Spleen (tissue), 11 donors: ENCODE measurements around the gene STK39. TPM values are rescaled to one million over a fixed set of nuclear protein-coding genes. Genes with fewer than 3 reads are reported as not detected.

Experiments
- DNase-seq: peaks from one replicate; pipeline ENCODE4 v3.0.0-alpha.2; 2020
- H3K27ac ChIP-seq, 8 donors: fragments of 200-600 bp; sonication (generic) in 7 of 8; 1 replicate in 4 of 8; 2 replicates in 4 of 8; pipeline versions ENCODE4 v1.5.0 to v1.8.0; 2016 to 2021; ENCODE audit warnings: inconsistent platforms in 4 of 8, mild to moderate bottlenecking in 4 of 8, moderate library complexity in 1 of 8
- H3K27me3 ChIP-seq, 7 donors: fragments of 200-600 bp; sonication (generic) in 6 of 7; replicated peaks in 1 of 7; 1 replicate in 4 of 7; 2 replicates in 3 of 7; pipeline versions ENCODE4 v1.5.0 to v1.8.0; 2016 to 2021; ENCODE audit warnings: inconsistent platforms in 3 of 7, mild to moderate bottlenecking in 1 of 7
- H3K36me3 ChIP-seq, 6 donors: fragments of 200-600 bp; sonication (generic) in 5 of 6; 1 replicate in 4 of 6; 2 replicates in 2 of 6; pipeline versions ENCODE4 v1.5.0 to v1.8.0; 2016 to 2021; ENCODE audit warnings: inconsistent platforms in 2 of 6
- H3K4me1 ChIP-seq, 6 donors: fragments of 200-600 bp; sonication (generic) in 5 of 6; 1 replicate in 3 of 6; 2 replicates in 3 of 6; pipeline versions ENCODE4 v1.5.0 to v1.8.0; 2016 to 2021; ENCODE audit warnings: inconsistent platforms in 3 of 6
- H3K4me3 ChIP-seq, 8 donors: fragments of 200-600 bp; sonication (generic) in 7 of 8; 1 replicate in 4 of 8; 2 replicates in 4 of 8; pipeline versions ENCODE4 v1.5.0 to v1.8.0; 2016 to 2021; ENCODE audit warnings: inconsistent platforms in 4 of 8, mild to moderate bottlenecking in 4 of 8, moderate library complexity in 2 of 8
- H3K9me3 ChIP-seq, 8 donors: fragments of 200-600 bp; sonication (generic) in 7 of 8; 1 replicate in 4 of 8; 2 replicates in 4 of 8; pipeline versions ENCODE4 v1.5.0 to v1.8.0; 2016 to 2021; ENCODE audit warnings: inconsistent platforms in 4 of 8
- CTCF ChIP-seq, 11 experiments: fragments of 200-600 bp in 7 of 11; fragments of 450-650 bp in 4 of 11; sonication (generic) in 4 of 11; IDR thresholded peaks in 8 of 11; conservative IDR thresholded peaks in 3 of 11; 1 replicate in 7 of 11; 2 replicates in 4 of 11; pipeline versions ENCODE4 v1.4.0 to v1.8.0; 2016 to 2021; ENCODE audit warnings: antibody characterized with exemption in 11 of 11, inconsistent platforms in 4 of 11, mild to moderate bottlenecking in 1 of 11
- POLR2A ChIP-seq, 3 donors: fragments of 450-650 bp; IDR thresholded peaks; one replicate each; pipeline ENCODE4 v1.5.1; 2017; ENCODE audit warnings: antibody characterized with exemption in 3 of 3, mild to moderate bottlenecking in 1 of 3
- POLR2AphosphoS5 ChIP-seq, 3 donors: sonication (generic); formaldehyde crosslinking; IDR thresholded peaks; one replicate each; pipeline ENCODE4 v1.5.1; 2017; ENCODE audit warnings: antibody characterized with exemption in 3 of 3
- WGBS, 5 donors: extraction: QIAGEN DNeasy Blood & Tissue Kit in 3 of 5; methylation state at CpG; one replicate each; pipeline versions ENCODE4 v1.1.5 to v1.1.7; 2013 to 2018; 5-methylcytosine and 5-hydroxymethylcytosine counted together
- intact Hi-C: fragments of 100-400 bp; cut with DNase I; formaldehyde crosslinking; loops from one replicate; pipeline ENCODE4 v1.15.0; 2023; ENCODE audit warnings: low total_unique reads
- polyA plus RNA-seq, 3 donors: library from polyadenylated mRNA; stranded (reverse); fragments of 200-250 nt; gene quantifications; one replicate each; pipeline ENCODE4 v1.2.1, GENCODE V29; 2013
- total RNA-seq, 7 donors: library from RNA; depleted of rRNA in 3 of 7; stranded (reverse); fragments of >200 nt in 3 of 7; fragmentation: NEBNext Ultra II Directional in 4 of 7; extraction: Animal tissue kit (Norgen Biotek cat#: 25700) in 4 of 7; gene quantifications; one replicate each; pipeline versions ENCODE4 v1.1.0 to v1.2.1, GENCODE V29; 2016 to 2021
- donor health status: healthy with polysubstance abuse.
- donor health status: DM: no; HTN: no; CAD: no; lungs with moderate emphysema.
- donor health status: DM: no; HTN: no; CAD: no.
- donor health status: Bipolar disorder and iron deficiency.
- donor health status: healthy.
- donor health status: DM: no; HTN: no; CAD: no.
- donor health status: DM: yes; HTN: yes; CAD: no.

STK39 gene
- total and polyA plus RNA-seq, 10 donors: 8.6 to 17.8 (median 11.0) TPM

- H3K36me3 ChIP-seq: peaks cover 0 to 15% (median 0%) of the 10 kb centered on the region in 6 donors
- intact Hi-C loops: no loop called here
- H3K27ac ChIP-seq: no peak overlapping the region
- WGBS, 5 donors: 91 to 99% (median 97%) methylated on average over 3 of the region's 3 CpGs
- no peak overlapping the region for H3K4me3 ChIP-seq
- H3K4me1 ChIP-seq: no peaks in the 10 kb centered on the region
- no peak for DNase-seq
- H3K27me3 ChIP-seq: no peaks in the 10 kb centered on the region
- TF ChIP-seq POLR2A (IDR thresholded peaks at IDR 0.05) (no peak), CTCF (IDR thresholded peaks at IDR 0.05 in 8 of 11, conservative IDR thresholded peaks at IDR 0.05 in 3 of 11) (no peak), POLR2AphosphoS5 (IDR thresholded peaks at IDR 0.05) (no peak)
- no peaks in the 10 kb centered on the region for H3K9me3 ChIP-seq
Observed at GRCh38 chr2:168032091-168032490, 215.3 kb downstream of the STK39 start.

GRCh38 chr2:168030862-168031624, 216.4 kb downstream of the STK39 start:
- Histone ChIP-seq H3K27ac (no peak overlapping the region), H3K36me3 (peaks cover 0 to 15% (median 0%) of the 10 kb centered on the region in 6 donors), H3K9me3 (no peaks in the 10 kb centered on the region), H3K27me3 (no peaks in the 10 kb centered on the region), H3K4me1 (peaks cover 0 to 6% (median 0%) of the 10 kb centered on the region in 6 donors), H3K4me3 (no peak overlapping the region)
- DNase-seq: no peak
- intact Hi-C loops: no loop called here
- WGBS, 5 donors: 84 to 91% (median 85%) methylated on average over 5 of the region's 5 CpGs
- TF ChIP-seq CTCF (IDR thresholded peaks at IDR 0.05 in 8 of 11, conservative IDR thresholded peaks at IDR 0.05 in 3 of 11): no peak
- TF ChIP-seq POLR2AphosphoS5 (IDR thresholded peaks at IDR 0.05): no peak
- TF ChIP-seq POLR2A (IDR thresholded peaks at IDR 0.05): no peak

GRCh38 chr2:168029071-168029470, 218.3 kb downstream of the STK39 start:
- intact Hi-C loops: no loop called here
- no peak for DNase-seq
- Histone ChIP-seq H3K4me3 (no peak overlapping the region), H3K27me3 (no peaks in the 10 kb centered on the region), H3K9me3 (no peaks in the 10 kb centered on the region), H3K4me1 (peaks cover 0 to 9% (median 0%) of the 10 kb centered on the region in 6 donors), H3K27ac (no peak overlapping the region), H3K36me3 (peaks cover 0 to 10% (median 0%) of the 10 kb centered on the region in 6 donors)
- TF ChIP-seq CTCF (IDR thresholded peaks at IDR 0.05 in 8 of 11, conservative IDR thresholded peaks at IDR 0.05 in 3 of 11) (no peak), POLR2AphosphoS5 (IDR thresholded peaks at IDR 0.05) (no peak), POLR2A (IDR thresholded peaks at IDR 0.05) (no peak)
- 76 to 88% (median 78%) methylated on average over 1 of the region's 1 CpG for WGBS, 5 donors

GRCh38 chr2:168028362-168028761, 219.0 kb downstream of the STK39 start:
- H3K27me3 ChIP-seq: no peaks in the 10 kb centered on the region
- peaks cover 0 to 9% (median 0%) of the 10 kb centered on the region in 6 donors for H3K4me1 ChIP-seq
- H3K27ac ChIP-seq: no peak overlapping the region
- TF ChIP-seq CTCF (IDR thresholded peaks at IDR 0.05 in 8 of 11, conservative IDR thresholded peaks at IDR 0.05 in 3 of 11) (no peak), POLR2AphosphoS5 (IDR thresholded peaks at IDR 0.05) (no peak), POLR2A (IDR thresholded peaks at IDR 0.05) (no peak)
- H3K4me3 ChIP-seq: no peak overlapping the region
- no peak for DNase-seq
- intact Hi-C loops: no loop called here
- no peaks in the 10 kb centered on the region for H3K9me3 ChIP-seq
- H3K36me3 ChIP-seq: peaks cover 0 to 8% (median 0%) of the 10 kb centered on the region in 6 donors
